Psoas muscle (tissue), 8 donors: ENCODE data around the gene ZBTB44. TPM values are rescaled to one million over a fixed set of nuclear protein-coding genes. Genes with fewer than 3 reads are reported as not detected.
A peak's percentile ranks its signal among the peaks of the same experiment; 100 is the strongest.

ENCODE experiments used
- ATAC-seq, 4 donors: fragments of 200-7000 bp; cut with Tn5 transposase; one replicate each; pipeline ENCODE4 v1.9.1; 2020; ENCODE audit warnings: moderate library complexity in 3 of 4, mild to moderate bottlenecking in 2 of 4
- DNase-seq, 2 donors: peaks; one replicate each; pipeline ENCODE4 v3.0.0-alpha.2; 2020
- H3K27ac ChIP-seq: fragments of 200-600 bp; one replicate; pipeline ENCODE4 v1.8.0; 2022
- H3K27me3 ChIP-seq, 3 donors: fragments of 200-600 bp in 1 of 3; one replicate each; pipeline versions ENCODE4 v1.6.1 to v1.8.0; 2013 to 2022; ENCODE audit warnings: low read length in 2 of 3, mild to moderate bottlenecking in 2 of 3, moderate library complexity in 1 of 3; ENCODE audit not compliant: insufficient read depth in 3 of 3
- H3K36me3 ChIP-seq, 2 donors: fragments of 200-600 bp in 1 of 2; one replicate each; pipeline versions ENCODE4 v1.6.1 to v1.8.0; 2013 to 2022; ENCODE audit warnings: low read depth in 1 of 2, mild to moderate bottlenecking in 1 of 2, moderate library complexity in 1 of 2; ENCODE audit not compliant: insufficient read depth in 1 of 2
- H3K4me1 ChIP-seq: fragments of 200-600 bp; one replicate; pipeline ENCODE4 v1.8.0; 2022
- H3K4me3 ChIP-seq: fragments of 200-600 bp; one replicate; pipeline ENCODE4 v1.8.0; 2022; ENCODE audit warnings: mild to moderate bottlenecking
- H3K9me3 ChIP-seq: fragments of 200-600 bp; one replicate; pipeline ENCODE4 v1.8.0; 2022
- CTCF ChIP-seq: fragments of 200-600 bp; IDR thresholded peaks from one replicate; pipeline ENCODE4 v1.8.0; 2022; ENCODE audit warnings: antibody characterized with exemption
- WGBS, 3 donors: extraction: QIAGEN DNeasy Blood & Tissue Kit; methylation state at CpG; one replicate each; pipeline versions ENCODE4 v1.1.6 to v1.1.7; 2013; 5-methylcytosine and 5-hydroxymethylcytosine counted together
- intact Hi-C, 2 donors: fragments of 100-400 bp; cut with DNase I; formaldehyde crosslinking; loops; one replicate each; pipeline versions ENCODE4 v1.11.0 to v1.14.2; 2022
- polyA plus RNA-seq, 3 donors: library from polyadenylated mRNA; stranded (reverse); fragments of 200-250 nt; gene quantifications; one replicate each; pipeline ENCODE4 v1.2.3, GENCODE V29; 2013
- total RNA-seq, 4 donors: library from RNA; stranded (reverse); fragmentation: NEBNext Ultra II Directional in 2 of 4; extraction: Animal tissue kit (Norgen Biotek cat#: 25700) in 2 of 4; gene quantifications; one replicate each; pipeline versions ENCODE4 v1.2.1 to v1.2.4, GENCODE V29; 2021 to 2023
- donor health status: healthy with polysubstance abuse.
- donor health status: DM: no; HTN: no; CAD: no; lungs with moderate emphysema.
- donor health status: Bipolar disorder and iron deficiency.
- donor health status: healthy.
- donor health status: DM: yes; HTN: yes; CAD: no.
- donor health status: DM: no; HTN: no; CAD: no.
- donor health status: DM: no; HTN: no; CAD: no.
- donor health status: DM: yes; HTN: yes; CAD: no.

ZBTB44 gene
- total and polyA plus RNA-seq, 7 donors = 8.6 to 77.2 (median 58.6) TPM

DNA sequence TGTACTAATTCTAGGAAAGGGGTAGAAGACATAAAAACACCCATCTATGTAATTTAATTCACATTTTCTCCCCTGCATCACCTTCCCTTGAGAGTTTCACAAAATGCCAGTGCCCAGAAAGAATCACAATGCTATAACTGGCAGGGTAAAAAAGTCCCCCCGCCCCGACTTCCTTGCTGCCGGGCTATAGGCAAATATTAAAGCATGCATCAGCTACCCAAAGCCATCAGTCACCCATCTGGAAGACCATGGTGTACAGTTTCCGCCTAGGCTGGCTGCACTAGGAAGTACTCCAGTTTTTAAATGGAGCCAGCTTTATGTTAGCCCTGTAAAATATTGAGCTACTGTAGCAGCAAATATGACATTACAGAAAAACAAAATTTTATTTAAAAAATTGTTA, 87.3 kb downstream of the ZBTB44 start:
- Histone ChIP-seq H3K27ac (no peak overlapping the region), H3K4me1 (no peaks in the 10 kb centered on the region), H3K9me3 (no peaks in the 10 kb centered on the region), H3K27me3 (no peaks in the 10 kb centered on the region), H3K36me3 (peaks cover 0 to 13% of the 10 kb centered on the region in 2 donors), H3K4me3 (no peak overlapping the region)
- DNase-seq (no peak), ATAC-seq (no peak)
- no peak for TF ChIP-seq CTCF
- WGBS, 3 donors = 93 to 97% (median 95%) methylated on average over 4 of the region's 4 CpGs
- intact Hi-C loops = no loop called here

DNA sequence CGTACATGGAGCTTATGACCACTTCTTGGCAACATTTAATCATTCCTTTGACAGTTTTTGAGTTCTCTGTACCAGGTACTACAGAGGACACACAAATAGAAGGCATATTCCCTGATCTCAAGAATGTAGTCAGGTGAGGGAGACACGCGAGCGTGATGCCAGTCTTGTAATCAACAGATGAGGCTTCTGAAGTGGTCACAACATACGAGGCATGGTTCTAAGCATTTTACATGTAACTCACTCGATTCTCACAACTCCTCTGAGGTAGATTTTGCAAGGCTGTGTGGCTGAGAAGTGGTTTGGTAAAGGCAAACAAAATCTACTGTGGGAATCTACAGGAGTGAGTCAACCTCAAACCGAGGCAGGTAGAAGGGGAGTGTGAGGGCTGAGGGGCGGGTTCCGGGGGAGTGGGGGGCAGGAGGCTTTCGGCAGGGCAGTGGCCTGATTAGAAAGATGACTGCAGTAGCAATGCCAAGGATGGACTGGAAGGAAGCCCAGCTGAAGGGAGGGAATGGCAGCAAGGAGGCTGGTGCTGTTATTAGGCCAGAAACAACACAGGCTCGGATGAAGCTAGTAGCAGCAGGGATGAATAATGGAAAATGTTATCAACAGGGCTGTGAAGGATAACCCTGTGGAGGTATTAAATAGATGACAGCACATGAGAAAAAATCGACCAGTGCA, 91.3 kb downstream of the ZBTB44 start:
- Histone ChIP-seq H3K27ac (no peak overlapping the region), H3K4me1 (no peaks in the 10 kb centered on the region), H3K9me3 (no peaks in the 10 kb centered on the region), H3K4me3 (no peak overlapping the region), H3K27me3 (no peaks in the 10 kb centered on the region), H3K36me3 (no peaks in the 10 kb centered on the region)
- no peak for TF ChIP-seq CTCF
- no peak for DNase-seq
- ATAC-seq = no peak
- 76 to 82% (median 76%) methylated on average over 12 of the region's 12 CpGs for WGBS, 3 donors
- intact Hi-C loops = no loop called here

GRCh38 chr11:130220311-130221035, 94.2 kb downstream of the ZBTB44 start:
- H3K27ac ChIP-seq = no peak overlapping the region
- H3K4me3 ChIP-seq = no peak overlapping the region
- no peak for TF ChIP-seq CTCF
- intact Hi-C loops = no loop called here
- WGBS, 3 donors = 71 to 80% (median 73%) methylated on average over 19 of the region's 19 CpGs
- DNase-seq (no peak), ATAC-seq (peak in 1 of 4 donors; percentile 20)
- H3K36me3 ChIP-seq = no peaks in the 10 kb centered on the region
- H3K4me1 ChIP-seq = no peaks in the 10 kb centered on the region
- no peaks in the 10 kb centered on the region for H3K9me3 ChIP-seq
- no peaks in the 10 kb centered on the region for H3K27me3 ChIP-seq

DNA sequence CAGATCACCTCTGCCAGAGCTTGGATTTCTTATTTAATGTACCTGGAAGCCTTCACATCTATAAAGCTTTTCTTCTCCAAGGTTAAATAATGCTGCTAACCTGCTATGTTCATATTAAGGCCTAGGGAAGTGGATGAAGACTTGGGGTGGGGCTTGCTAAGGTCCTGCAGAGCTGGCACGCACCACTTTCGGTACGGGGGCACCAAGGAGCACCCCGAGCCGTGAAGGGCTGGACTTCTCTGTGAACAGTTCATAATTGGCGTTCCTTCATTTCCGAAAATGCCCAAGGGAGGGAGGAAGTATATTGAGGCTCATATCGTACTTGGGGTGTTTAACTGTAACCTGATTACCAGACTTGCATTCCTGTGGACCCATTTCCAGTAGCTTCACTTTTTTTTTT, 95.6 kb downstream of the ZBTB44 start:
- 91 to 94% (median 93%) methylated on average over 8 of the region's 8 CpGs for WGBS, 3 donors
- H3K27me3 ChIP-seq = no peaks in the 10 kb centered on the region
- no peaks in the 10 kb centered on the region for H3K9me3 ChIP-seq
- no peak overlapping the region for H3K27ac ChIP-seq
- H3K4me1 ChIP-seq = no peaks in the 10 kb centered on the region
- intact Hi-C loops = loop anchor here (5.0 to 10.0 kb wide), 4 partner anchors 156 to 676 kb away; no protein-coding TSS in a partner anchor
- no peak for DNase-seq
- no peaks in the 10 kb centered on the region for H3K36me3 ChIP-seq
- no peak for TF ChIP-seq CTCF
- no peak for ATAC-seq
- no peak overlapping the region for H3K4me3 ChIP-seq
